Activated T-cell treated with anti-CD3 and anti-CD28 coated beads, Interleukin-2, amount 50 U/mL, for 4 hours (primary cell): ENCODE results near the gene MTM1. TPM values are rescaled to one million over a fixed set of nuclear protein-coding genes. Genes with fewer than 3 reads are reported as not detected.
A peak's percentile ranks its signal among the peaks of the same experiment; 100 is the strongest.

Experiments
- ATAC-seq, 2 donors: fragments of 200-7000 bp; cut with Tn5 transposase; one replicate each; pipeline ENCODE4 v1.10.0; 2021
- DNase-seq: peaks from one replicate; pipeline ENCODE4 v3.0.0-alpha.2; 2020
- H3K27me3 Mint-ChIP-seq: one replicate; pipeline ENCODE4 v1.8.0; 2021; ENCODE audit warnings: low read depth, mixed read lengths
- H3K36me3 Mint-ChIP-seq: one replicate; pipeline ENCODE4 v1.8.0; 2022; ENCODE audit warnings: mixed read lengths; ENCODE audit not compliant: insufficient read depth
- H3K4me1 Mint-ChIP-seq: one replicate; pipeline ENCODE4 v1.8.0; 2021; ENCODE audit warnings: low read depth, mixed read lengths
- H3K4me3 Mint-ChIP-seq: one replicate; pipeline ENCODE4 v1.8.0; 2021; ENCODE audit warnings: mild to moderate bottlenecking, moderate library complexity, mixed read lengths
- H3K9me3 Mint-ChIP-seq: one replicate; pipeline ENCODE4 v1.8.0; 2021; ENCODE audit warnings: mixed read lengths
- total RNA-seq, 3 donors: library from RNA; stranded (reverse); gene quantifications; one replicate each; pipeline ENCODE4 v1.2.1, GENCODE V29; 2021

Gene MTM1
- 10 to 100 TPM; 14.9 to 17.2 (median 15.4) TPM for total RNA-seq

- DNase-seq (peak; percentile 87), ATAC-seq (peak; percentile 88 to 89)
- H3K4me1 Mint-ChIP-seq = peaks cover 36% of the 10 kb centered on the region
- H3K9me3 Mint-ChIP-seq = no peaks in the 10 kb centered on the region
- H3K27me3 Mint-ChIP-seq = no peaks in the 10 kb centered on the region
- H3K4me3 Mint-ChIP-seq = peak within 1 kb of the TSS; percentile 84
- no peaks in the 10 kb centered on the region for H3K36me3 Mint-ChIP-seq
Measured at GRCh38 chrX:150568320-150569154, at the start of gene MTM1. Gene MTM1, plus strand, starts transcription at chrX:150568621. Its CDS starts 23,994 bp downstream, at chrX:150592615.

GRCh38 chrX:150522494-150522893 lies 45.9 kb upstream of the MTM1 start:
- ATAC-seq = no peak
- Mint-ChIP-seq H3K9me3 (no peaks in the 10 kb centered on the region), H3K36me3 (no peaks in the 10 kb centered on the region), H3K4me1 (no peaks in the 10 kb centered on the region), H3K4me3 (no peak overlapping the region), H3K27me3 (peaks cover 3% of the 10 kb centered on the region)
- DNase-seq = no peak

- no peaks in the 10 kb centered on the region for H3K27me3 Mint-ChIP-seq
- no peak for DNase-seq
- H3K4me3 Mint-ChIP-seq = no peak overlapping the region
- no peaks in the 10 kb centered on the region for H3K4me1 Mint-ChIP-seq
- no peaks in the 10 kb centered on the region for H3K36me3 Mint-ChIP-seq
- no peak for ATAC-seq
- no peaks in the 10 kb centered on the region for H3K9me3 Mint-ChIP-seq
Measured at GRCh38 chrX:150525061-150525919, 43.1 kb upstream of the MTM1 start.

- no peak for ATAC-seq
- H3K4me3 Mint-ChIP-seq = no peak overlapping the region
- H3K36me3 Mint-ChIP-seq = no peaks in the 10 kb centered on the region
- H3K9me3 Mint-ChIP-seq = no peaks in the 10 kb centered on the region
- no peaks in the 10 kb centered on the region for H3K27me3 Mint-ChIP-seq
- no peaks in the 10 kb centered on the region for H3K4me1 Mint-ChIP-seq
- DNase-seq = no peak
Measured at GRCh38 chrX:150526692-150527091, 41.7 kb upstream of the MTM1 start.

GRCh38 chrX:150527108-150527507 lies 41.3 kb upstream of the MTM1 start:
- Mint-ChIP-seq H3K4me1 (no peaks in the 10 kb centered on the region), H3K36me3 (no peaks in the 10 kb centered on the region)

GRCh38 chrX:150529587-150529986 lies 38.8 kb upstream of the MTM1 start:
- ATAC-seq = no peak
- Mint-ChIP-seq H3K27me3 (no peaks in the 10 kb centered on the region), H3K9me3 (peaks cover 4% of the 10 kb centered on the region), H3K36me3 (no peaks in the 10 kb centered on the region), H3K4me1 (no peaks in the 10 kb centered on the region), H3K4me3 (no peak overlapping the region)
- DNase-seq = no peak

More at GRCh38 chrX:150527108-150527507, 41.3 kb upstream of the MTM1 start:
- Mint-ChIP-seq H3K9me3 (no peaks in the 10 kb centered on the region), H3K27me3 (no peaks in the 10 kb centered on the region), H3K4me3 (no peak overlapping the region)
- DNase-seq (no peak), ATAC-seq (no peak)

- DNase-seq = no peak
- peaks cover 5% of the 10 kb centered on the region for H3K9me3 Mint-ChIP-seq
- H3K4me1 Mint-ChIP-seq = no peaks in the 10 kb centered on the region
- no peak overlapping the region for H3K4me3 Mint-ChIP-seq
- no peaks in the 10 kb centered on the region for H3K27me3 Mint-ChIP-seq
- H3K36me3 Mint-ChIP-seq = no peaks in the 10 kb centered on the region
- ATAC-seq = no peak
Measured at GRCh38 chrX:150530821-150531220, 37.6 kb upstream of the MTM1 start.

- peaks cover 10% of the 10 kb centered on the region for H3K9me3 Mint-ChIP-seq
- no peaks in the 10 kb centered on the region for H3K27me3 Mint-ChIP-seq
Measured at GRCh38 chrX:150531467-150531866, 37.0 kb upstream of the MTM1 start.

GRCh38 chrX:150533863-150534262 lies 34.6 kb upstream of the MTM1 start:
- Mint-ChIP-seq H3K9me3 (peaks cover 10% of the 10 kb centered on the region), H3K27me3 (no peaks in the 10 kb centered on the region), H3K4me1 (no peaks in the 10 kb centered on the region), H3K4me3 (no peak overlapping the region), H3K36me3 (no peaks in the 10 kb centered on the region)
- no peak for ATAC-seq
- DNase-seq = no peak

More at GRCh38 chrX:150531467-150531866, 37.0 kb upstream of the MTM1 start:
- no peak overlapping the region for H3K4me3 Mint-ChIP-seq
- ATAC-seq (no peak), DNase-seq (no peak)
- H3K36me3 Mint-ChIP-seq = no peaks in the 10 kb centered on the region
- no peaks in the 10 kb centered on the region for H3K4me1 Mint-ChIP-seq

- no peaks in the 10 kb centered on the region for H3K27me3 Mint-ChIP-seq
- ATAC-seq (no peak), DNase-seq (no peak)
- H3K4me1 Mint-ChIP-seq = no peaks in the 10 kb centered on the region
- H3K9me3 Mint-ChIP-seq = peaks cover 10% of the 10 kb centered on the region
- no peak overlapping the region for H3K4me3 Mint-ChIP-seq
- no peaks in the 10 kb centered on the region for H3K36me3 Mint-ChIP-seq
Measured at GRCh38 chrX:150536455-150537116, 31.8 kb upstream of the MTM1 start.

- no peak for ATAC-seq
- DNase-seq = no peak
- Mint-ChIP-seq H3K27me3 (no peaks in the 10 kb centered on the region), H3K4me1 (no peaks in the 10 kb centered on the region), H3K36me3 (no peaks in the 10 kb centered on the region), H3K9me3 (peaks cover 10% of the 10 kb centered on the region), H3K4me3 (no peak overlapping the region)
Measured at GRCh38 chrX:150537851-150538250, 30.6 kb upstream of the MTM1 start.

- no peak overlapping the region for H3K4me3 Mint-ChIP-seq
- DNase-seq (no peak), ATAC-seq (no peak)
- no peaks in the 10 kb centered on the region for H3K27me3 Mint-ChIP-seq
- no peaks in the 10 kb centered on the region for H3K36me3 Mint-ChIP-seq
- peaks cover 5% of the 10 kb centered on the region for H3K9me3 Mint-ChIP-seq
- no peaks in the 10 kb centered on the region for H3K4me1 Mint-ChIP-seq
Measured at GRCh38 chrX:150540965-150541364, 27.5 kb upstream of the MTM1 start.

- no peak for ATAC-seq
- DNase-seq = no peak
- H3K4me3 Mint-ChIP-seq = no peak overlapping the region
- no peaks in the 10 kb centered on the region for H3K36me3 Mint-ChIP-seq
- H3K4me1 Mint-ChIP-seq = peaks cover 10% of the 10 kb centered on the region
- no peaks in the 10 kb centered on the region for H3K27me3 Mint-ChIP-seq
- H3K9me3 Mint-ChIP-seq = no peaks in the 10 kb centered on the region
Measured at GRCh38 chrX:150542846-150543229, 25.6 kb upstream of the MTM1 start.
